Neural cell (in vitro differentiated cells): ENCODE data around the gene CDCP1. TPM values are rescaled to one million over a fixed set of nuclear protein-coding genes. Genes with fewer than 3 reads are reported as not detected.
"Not testable (repeated sequence)": the region's sequence is repeated elsewhere in the genome, so short reads cannot be mapped to it uniquely, and the experiment has no call there.

Source experiments
- H2AFZ ChIP-seq: fragments of 200-600, 300-800 bp; sonication (generic), shearing (Covaris generic); 2 replicates; pipeline ENCODE4 v1.6.0; 2014; ENCODE audit warnings: low read depth, mild to moderate bottlenecking, antibody characterized with exemption, low read length, moderate library complexity
- H3F3A ChIP-seq: fragments of 200-600 bp; shearing (Covaris generic); 2 replicates; pipeline ENCODE4 v1.6.1; 2016; ENCODE audit warnings: mild to moderate bottlenecking, moderate library complexity, mixed read lengths, antibody characterized with exemption, low read length; ENCODE audit not compliant: insufficient read depth, poor library complexity, severe bottlenecking
- H3K27ac ChIP-seq: fragments of 200-600, 300-800 bp; sonication (generic), shearing (Covaris generic); 2 replicates; pipeline ENCODE4 v1.5.1; 2014; ENCODE audit warnings: mild to moderate bottlenecking, low read length, moderate library complexity
- H3K27me3 ChIP-seq: fragments of 300-800, 200-600 bp; sonication (generic), shearing (Covaris generic); 2 replicates; pipeline ENCODE4 v1.6.0; 2014; ENCODE audit warnings: mild to moderate bottlenecking, low read depth, low read length, moderate library complexity; ENCODE audit not compliant: insufficient read depth
- H3K36me3 ChIP-seq: fragments of 300-800, 200-600 bp; sonication (generic), shearing (Covaris generic); 2 replicates; pipeline ENCODE4 v1.5.1; 2014; ENCODE audit warnings: mild to moderate bottlenecking, antibody characterized with exemption, low read length, moderate library complexity; ENCODE audit not compliant: insufficient read depth
- H3K4me2 ChIP-seq: fragments of 300-800, 200-600 bp; sonication (generic), shearing (Covaris generic); 2 replicates; pipeline ENCODE4 v1.6.0; 2014; ENCODE audit warnings: mild to moderate bottlenecking, low read length
- H3K4me3 ChIP-seq: fragments of 300-800, 200-600 bp; sonication (generic), shearing (Covaris generic); 2 replicates; pipeline ENCODE4 v1.5.1; 2014; ENCODE audit warnings: mild to moderate bottlenecking, low read length, moderate library complexity
- H3K79me2 ChIP-seq: fragments of 200-600 bp; shearing (Covaris generic); replicated peaks from 2 replicates; pipeline ENCODE4 v1.6.0; 2014; ENCODE audit warnings: mild to moderate bottlenecking, low read length, moderate library complexity; ENCODE audit not compliant: insufficient read depth
- H3K9ac ChIP-seq: fragments of 300-800, 200-600 bp; sonication (generic), shearing (Covaris generic); 2 replicates; pipeline ENCODE4 v1.6.1; 2016; ENCODE audit warnings: mild to moderate bottlenecking, low read length, mixed read lengths
- H3K9me2 ChIP-seq: fragments of 200-600 bp; shearing (Covaris generic); 2 replicates; pipeline ENCODE4 v1.6.1; 2016; ENCODE audit warnings: mild to moderate bottlenecking, low read length, mixed read lengths; ENCODE audit not compliant: insufficient read depth
- H3K9me3 ChIP-seq: fragments of 200-600, 300-800 bp; sonication (generic), shearing (Covaris generic); 2 replicates; pipeline ENCODE4 v1.6.1; 2016; ENCODE audit warnings: mild to moderate bottlenecking, mixed run types, low read length, moderate library complexity, mixed read lengths
- H4K20me1 ChIP-seq: fragments of 200-600 bp; shearing (Covaris generic); 2 replicates; pipeline ENCODE4 v1.6.1; 2016; ENCODE audit warnings: mild to moderate bottlenecking, mixed run types; ENCODE audit not compliant: insufficient read depth
- EP300 ChIP-seq: fragments of 450-650 bp; conservative IDR thresholded peaks from 2 replicates; pipeline ENCODE4 v1.6.1; 2014; ENCODE audit warnings: antibody characterized with exemption, mild to moderate bottlenecking, moderate library complexity; ENCODE audit not compliant: poor library complexity, severe bottlenecking
- EZH2 ChIP-seq: fragments of 200-600, 300-800 bp; shearing (Covaris generic), sonication (generic); IDR thresholded peaks from 2 replicates; pipeline ENCODE4 v1.6.1; 2014; ENCODE audit warnings: antibody characterized with exemption, low read length, borderline replicate concordance, mild to moderate bottlenecking; ENCODE audit not compliant: insufficient read depth, poor library complexity, severe bottlenecking
- MXI1 ChIP-seq: fragments of 450-650 bp; conservative IDR thresholded peaks from 2 replicates; pipeline ENCODE4 v1.6.1; 2014; ENCODE audit warnings: antibody characterized with exemption, mild to moderate bottlenecking; ENCODE audit not compliant: poor library complexity, severe bottlenecking
- POLR2AphosphoS5 ChIP-seq: IDR thresholded peaks from 2 replicates; pipeline ENCODE4 v1.6.1; 2012
- RAD21 ChIP-seq: fragments of 450-650 bp; conservative IDR thresholded peaks from 2 replicates; pipeline ENCODE4 v1.6.1; 2014; ENCODE audit warnings: antibody characterized with exemption, mild to moderate bottlenecking, moderate library complexity
- SMC3 ChIP-seq: fragments of 450-650 bp; conservative IDR thresholded peaks from 2 replicates; pipeline ENCODE4 v1.6.1; 2014; ENCODE audit warnings: antibody characterized with exemption, mild to moderate bottlenecking, moderate library complexity; ENCODE audit not compliant: poor library complexity
- TAF1 ChIP-seq: IDR thresholded peaks from 2 replicates; pipeline ENCODE4 v1.6.1; 2012; ENCODE audit warnings: low read depth
- polyA plus RNA-seq: library from polyadenylated mRNA; depleted of rRNA; stranded (reverse); fragments of >200 nt; gene quantifications from 2 replicates; pipeline ENCODE4 v1.2.3, GENCODE V29; 2014
- TF ChIP-seq, protein P1 (sequence below): fragments of 450-650 bp; IDR thresholded peaks from 2 replicates; pipeline ENCODE4 v1.5.1; 2014; ENCODE audit warnings: antibody characterized with exemption, mild to moderate bottlenecking, moderate library complexity; ENCODE audit not compliant: poor library complexity, severe bottlenecking
- TF ChIP-seq, protein P2 (sequence below): IDR thresholded peaks from 2 replicates; pipeline ENCODE4 v1.6.1; 2012; ENCODE audit warnings: borderline replicate concordance

The CDCP1 gene
- polyA plus RNA-seq, 1 donor from 2014 or later, result not detected

DNA sequence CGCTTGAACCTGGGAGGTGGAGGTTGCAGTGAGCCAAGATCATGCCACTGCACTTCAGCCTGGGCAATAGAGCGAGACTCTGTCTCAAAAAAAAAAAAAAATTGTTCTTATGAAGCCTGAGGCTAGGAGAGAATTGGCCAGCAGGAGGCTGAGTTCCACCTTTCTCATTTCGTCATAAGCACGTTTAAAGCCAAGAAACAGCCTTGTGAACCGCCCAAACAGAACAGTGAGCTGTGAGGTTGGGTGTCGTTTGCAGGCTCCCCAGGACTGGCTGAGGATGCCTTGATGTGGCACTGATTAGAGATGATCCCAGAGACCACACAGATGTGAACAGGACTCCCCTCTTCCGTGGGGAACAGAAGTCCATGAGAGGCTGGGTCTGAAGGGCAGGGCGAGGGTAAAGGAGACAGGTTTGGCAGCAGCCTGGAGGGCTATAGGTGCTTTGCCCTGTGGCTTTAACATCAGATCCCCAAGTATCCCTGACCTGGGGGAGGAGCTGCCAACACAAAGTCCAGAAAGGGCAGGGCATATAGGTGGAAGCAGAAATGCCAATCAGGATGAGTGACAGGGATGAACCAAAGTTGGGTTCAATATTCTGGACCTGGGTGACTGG is 67.2 kb downstream of the CDCP1 start:
- H3K36me3 ChIP-seq, result no peaks in the 10 kb centered on the region
- H3K79me2 ChIP-seq, result no peaks in the 10 kb centered on the region
- H3K9ac ChIP-seq, result no peak overlapping the region
- no peaks in the 10 kb centered on the region for H3F3A ChIP-seq
- H3K4me2 ChIP-seq, result no peak overlapping the region
- no peak overlapping the region for H3K4me3 ChIP-seq
- TF ChIP-seq RAD21 (no peak), EZH2 (no peak), EP300 (no peak), SMC3 (no peak), POLR2AphosphoS5 (no peak), TAF1 (no peak)
- TF ChIP-seq, protein P1, sequence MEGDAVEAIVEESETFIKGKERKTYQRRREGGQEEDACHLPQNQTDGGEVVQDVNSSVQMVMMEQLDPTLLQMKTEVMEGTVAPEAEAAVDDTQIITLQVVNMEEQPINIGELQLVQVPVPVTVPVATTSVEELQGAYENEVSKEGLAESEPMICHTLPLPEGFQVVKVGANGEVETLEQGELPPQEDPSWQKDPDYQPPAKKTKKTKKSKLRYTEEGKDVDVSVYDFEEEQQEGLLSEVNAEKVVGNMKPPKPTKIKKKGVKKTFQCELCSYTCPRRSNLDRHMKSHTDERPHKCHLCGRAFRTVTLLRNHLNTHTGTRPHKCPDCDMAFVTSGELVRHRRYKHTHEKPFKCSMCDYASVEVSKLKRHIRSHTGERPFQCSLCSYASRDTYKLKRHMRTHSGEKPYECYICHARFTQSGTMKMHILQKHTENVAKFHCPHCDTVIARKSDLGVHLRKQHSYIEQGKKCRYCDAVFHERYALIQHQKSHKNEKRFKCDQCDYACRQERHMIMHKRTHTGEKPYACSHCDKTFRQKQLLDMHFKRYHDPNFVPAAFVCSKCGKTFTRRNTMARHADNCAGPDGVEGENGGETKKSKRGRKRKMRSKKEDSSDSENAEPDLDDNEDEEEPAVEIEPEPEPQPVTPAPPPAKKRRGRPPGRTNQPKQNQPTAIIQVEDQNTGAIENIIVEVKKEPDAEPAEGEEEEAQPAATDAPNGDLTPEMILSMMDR, result no peak
- H4K20me1 ChIP-seq, result no peaks in the 10 kb centered on the region
- no peak overlapping the region for H2AFZ ChIP-seq
- H3K27me3 ChIP-seq, result no peaks in the 10 kb centered on the region
- no peaks in the 10 kb centered on the region for H3K9me3 ChIP-seq
- H3K27ac ChIP-seq, result no peak overlapping the region
- H3K9me2 ChIP-seq, result no peaks in the 10 kb centered on the region

DNA sequence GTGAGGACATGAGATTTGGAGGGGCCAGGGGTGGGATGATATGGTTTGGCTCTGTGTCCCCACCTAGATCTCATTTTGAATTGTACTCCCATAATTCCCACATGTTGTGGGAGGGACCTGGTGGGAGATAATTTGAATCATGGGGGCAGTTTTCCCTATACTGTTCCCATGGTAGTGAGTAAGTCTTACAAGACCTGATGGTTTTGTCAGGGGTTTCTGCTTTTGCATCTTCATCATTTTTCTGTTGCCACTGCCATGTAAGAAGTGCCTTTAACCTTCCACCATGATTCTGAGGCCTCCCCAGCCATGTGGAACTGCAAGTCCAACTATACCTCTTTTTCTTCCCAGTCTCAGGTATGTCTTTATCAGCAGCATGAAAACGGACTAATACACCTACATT is 67.9 kb downstream of the CDCP1 start:
- H3K9me3 ChIP-seq, H2AFZ ChIP-seq, H4K20me1 ChIP-seq, H3K27me3 ChIP-seq, H3K4me3 ChIP-seq, H3K9me2 ChIP-seq, H3K36me3 ChIP-seq, H3K9ac ChIP-seq, H3F3A ChIP-seq, H3K79me2 ChIP-seq, H3K4me2 ChIP-seq, H3K27ac ChIP-seq: not testable (repeated sequence)

DNA sequence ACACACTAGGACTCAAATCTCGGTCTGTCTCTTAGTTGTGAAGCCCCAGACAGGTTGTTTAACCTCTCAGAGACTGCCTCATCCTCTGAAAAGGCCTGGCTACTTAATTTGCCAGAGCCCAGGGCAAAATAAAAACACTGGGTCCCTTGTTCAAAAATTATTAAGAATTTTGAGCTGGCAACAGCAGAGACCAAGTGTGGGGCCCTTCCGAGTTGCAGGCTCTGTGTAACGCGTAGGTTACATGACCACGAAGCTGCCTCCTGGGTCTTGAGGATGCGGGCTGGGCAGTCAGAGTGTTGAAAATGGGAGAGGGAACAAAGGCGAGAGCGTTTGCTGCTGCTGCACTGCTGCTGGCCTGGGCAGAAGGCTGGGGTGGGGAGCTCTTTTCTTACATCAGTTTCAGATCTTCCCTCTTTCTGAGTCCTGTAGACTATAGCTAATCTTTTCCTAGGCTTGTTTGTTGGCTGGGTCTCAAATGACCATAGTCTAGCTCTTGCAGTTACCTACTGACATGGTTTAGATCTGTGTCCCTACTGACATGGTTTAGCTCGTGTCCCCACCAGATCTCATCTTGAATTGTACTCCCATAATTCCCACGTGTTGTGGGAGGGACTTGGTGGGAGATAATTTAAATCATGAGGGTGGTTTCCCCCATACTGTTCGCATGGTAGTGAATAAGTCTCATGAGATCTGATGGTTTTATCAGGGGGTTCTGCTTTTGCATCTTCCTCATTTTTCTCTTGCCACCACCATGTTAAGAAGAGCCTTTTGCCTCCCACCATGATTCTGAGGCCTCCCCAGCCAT is 70.2 kb downstream of the CDCP1 start:
- Histone ChIP-seq H3K4me3 (no peak overlapping the region), H2AFZ (no peak overlapping the region), H3K4me2 (no peak overlapping the region), H3K79me2 (no peaks in the 10 kb centered on the region), H3K9ac (no peak overlapping the region), H3K27ac (no peak overlapping the region), H3K36me3 (no peaks in the 10 kb centered on the region), H3K9me3 (no peaks in the 10 kb centered on the region), H3F3A (no peaks in the 10 kb centered on the region), H4K20me1 (no peaks in the 10 kb centered on the region), H3K9me2 (no peaks in the 10 kb centered on the region), H3K27me3 (no peaks in the 10 kb centered on the region)
- TF ChIP-seq SMC3, result no peak
- TF ChIP-seq EP300, result no peak
- TF ChIP-seq, protein P1, result no peak
- TF ChIP-seq POLR2AphosphoS5, result no peak
- no peak for TF ChIP-seq EZH2
- TF ChIP-seq MXI1, result no peak
- TF ChIP-seq TAF1, result no peak
- TF ChIP-seq RAD21, result no peak
- TF ChIP-seq, protein P2, sequence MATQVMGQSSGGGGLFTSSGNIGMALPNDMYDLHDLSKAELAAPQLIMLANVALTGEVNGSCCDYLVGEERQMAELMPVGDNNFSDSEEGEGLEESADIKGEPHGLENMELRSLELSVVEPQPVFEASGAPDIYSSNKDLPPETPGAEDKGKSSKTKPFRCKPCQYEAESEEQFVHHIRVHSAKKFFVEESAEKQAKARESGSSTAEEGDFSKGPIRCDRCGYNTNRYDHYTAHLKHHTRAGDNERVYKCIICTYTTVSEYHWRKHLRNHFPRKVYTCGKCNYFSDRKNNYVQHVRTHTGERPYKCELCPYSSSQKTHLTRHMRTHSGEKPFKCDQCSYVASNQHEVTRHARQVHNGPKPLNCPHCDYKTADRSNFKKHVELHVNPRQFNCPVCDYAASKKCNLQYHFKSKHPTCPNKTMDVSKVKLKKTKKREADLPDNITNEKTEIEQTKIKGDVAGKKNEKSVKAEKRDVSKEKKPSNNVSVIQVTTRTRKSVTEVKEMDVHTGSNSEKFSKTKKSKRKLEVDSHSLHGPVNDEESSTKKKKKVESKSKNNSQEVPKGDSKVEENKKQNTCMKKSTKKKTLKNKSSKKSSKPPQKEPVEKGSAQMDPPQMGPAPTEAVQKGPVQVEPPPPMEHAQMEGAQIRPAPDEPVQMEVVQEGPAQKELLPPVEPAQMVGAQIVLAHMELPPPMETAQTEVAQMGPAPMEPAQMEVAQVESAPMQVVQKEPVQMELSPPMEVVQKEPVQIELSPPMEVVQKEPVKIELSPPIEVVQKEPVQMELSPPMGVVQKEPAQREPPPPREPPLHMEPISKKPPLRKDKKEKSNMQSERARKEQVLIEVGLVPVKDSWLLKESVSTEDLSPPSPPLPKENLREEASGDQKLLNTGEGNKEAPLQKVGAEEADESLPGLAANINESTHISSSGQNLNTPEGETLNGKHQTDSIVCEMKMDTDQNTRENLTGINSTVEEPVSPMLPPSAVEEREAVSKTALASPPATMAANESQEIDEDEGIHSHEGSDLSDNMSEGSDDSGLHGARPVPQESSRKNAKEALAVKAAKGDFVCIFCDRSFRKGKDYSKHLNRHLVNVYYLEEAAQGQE, result no peak
